Measurements from ENCODE around the gene DUSP12.
A peak's percentile ranks its signal among the peaks of the same experiment; 100 is the strongest.

DUSP12 gene

DNA sequence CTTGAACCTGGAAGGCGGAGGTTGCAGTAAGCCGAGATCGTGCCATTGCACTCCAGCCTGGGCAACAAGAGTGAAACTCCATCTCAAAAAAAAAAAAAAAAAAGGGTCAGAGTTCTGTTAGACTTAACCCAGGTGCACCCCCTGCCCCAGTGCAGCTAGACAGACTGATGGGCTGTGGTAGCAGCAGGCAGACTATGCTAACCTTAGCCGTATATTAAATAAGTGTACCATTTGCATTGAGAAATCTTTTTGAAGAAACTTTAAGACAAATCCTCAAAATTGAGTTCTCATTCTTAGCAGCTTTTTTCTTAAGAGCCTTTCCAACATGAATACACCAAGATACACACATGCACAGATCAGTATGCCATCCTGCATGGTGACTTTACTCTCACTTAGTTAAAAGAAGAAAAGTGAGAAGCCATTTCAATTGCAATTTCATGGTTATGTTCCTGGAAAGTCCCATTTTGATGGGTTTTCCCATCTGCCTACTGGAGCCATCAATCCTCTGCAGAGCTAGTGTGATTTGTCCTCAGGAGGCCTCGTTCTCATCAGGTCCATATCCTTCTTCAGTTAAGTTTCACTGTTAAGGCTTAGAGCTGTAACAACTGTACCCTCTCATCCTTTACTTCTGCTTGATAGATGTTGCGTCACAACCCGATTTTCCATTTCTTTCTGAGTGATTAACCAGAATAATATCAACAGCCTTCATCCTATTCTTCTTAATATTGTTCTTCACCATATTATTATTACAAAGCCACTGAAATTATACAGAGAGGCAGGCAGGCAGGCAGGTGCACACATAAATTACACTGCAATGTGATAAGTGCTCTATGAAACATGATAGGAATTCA is 21.0 kb upstream of the DUSP12 start:
- Histone ChIP-seq H3K27me3 (ENCODE audit: insufficient read depth, low read length) (peaks cover 47% of the 10 kb centered on the region), H3K9me3 (ENCODE audit: insufficient read depth, low read depth, low read length) (no peaks in the 10 kb centered on the region), H3K4me3 (ENCODE audit: low read length) (no peak overlapping the region), H3K36me3 (ENCODE audit: insufficient read depth, low read length) (no peaks in the 10 kb centered on the region), H3K9ac (ENCODE audit: low read depth, low read length) (no peak overlapping the region), H3K4me1 (ENCODE audit: insufficient read depth, low read length) (peaks cover 8% of the 10 kb centered on the region), H3K27ac (ENCODE audit: low read depth, low read length) (no peak overlapping the region)
- 68% methylated on average over 4 of the region's 7 CpGs for WGBS

DNA sequence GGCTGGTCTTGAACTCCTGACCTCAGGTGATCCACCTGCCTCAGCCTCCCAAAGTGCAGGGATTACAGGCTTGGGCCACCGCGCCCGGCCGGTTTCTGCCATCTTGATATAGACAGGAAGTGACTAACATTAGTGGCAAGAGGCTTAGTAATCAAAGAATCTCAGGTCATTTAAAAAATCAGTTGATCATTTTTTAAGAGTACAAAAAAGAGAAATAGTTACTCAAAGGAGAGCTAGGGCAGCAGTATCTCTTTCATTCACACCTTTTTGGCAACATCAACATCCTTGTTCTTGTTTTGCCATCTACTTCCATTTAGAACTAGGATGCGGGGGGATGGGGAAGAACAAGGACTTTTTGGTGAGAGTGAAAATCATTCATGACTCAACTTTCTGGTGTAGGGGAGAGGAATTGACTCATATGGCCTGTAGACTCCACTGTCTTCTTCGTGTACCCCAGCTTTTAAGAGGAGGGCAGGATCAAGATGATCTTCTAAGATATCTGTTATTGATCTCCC is 19.5 kb upstream of the DUSP12 start:
- Histone ChIP-seq H3K27ac (ENCODE audit: low read depth, low read length) (no peak overlapping the region), H3K36me3 (ENCODE audit: insufficient read depth, low read length) (no peaks in the 10 kb centered on the region), H3K4me3 (ENCODE audit: low read length) (no peak overlapping the region), H3K9me3 (ENCODE audit: insufficient read depth, low read depth, low read length) (no peaks in the 10 kb centered on the region), H3K27me3 (ENCODE audit: insufficient read depth, low read length) (peaks cover 38% of the 10 kb centered on the region), H3K9ac (ENCODE audit: low read depth, low read length) (no peak overlapping the region), H3K4me1 (ENCODE audit: insufficient read depth, low read length) (peaks cover 8% of the 10 kb centered on the region)
- WGBS: 93% methylated on average over 6 of the region's 6 CpGs

DNA sequence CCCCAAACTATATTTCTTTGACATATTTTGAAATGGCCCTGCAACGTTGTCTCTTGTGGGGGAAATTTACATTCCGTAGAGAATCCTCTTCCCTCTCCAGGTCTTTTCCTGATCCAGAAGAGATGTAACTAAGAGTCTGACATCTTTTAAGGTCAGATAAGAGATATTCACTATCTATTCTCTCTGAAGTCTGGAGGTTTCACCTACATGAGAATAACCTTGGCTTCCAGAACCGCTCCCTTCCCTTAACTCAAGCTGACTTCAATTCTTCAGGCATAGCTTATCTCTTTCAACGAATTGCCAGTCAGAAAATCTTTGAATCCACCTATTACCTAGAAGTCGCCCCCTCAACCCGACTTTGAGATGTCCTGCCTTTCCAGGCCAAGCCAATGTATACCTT is 18.3 kb upstream of the DUSP12 start:
- no peaks in the 10 kb centered on the region for H3K36me3 ChIP-seq (ENCODE audit: insufficient read depth, low read length)
- no peak overlapping the region for H3K4me3 ChIP-seq (ENCODE audit: low read length)
- whole genome bisulfite sequencing: 72% methylated on average over 4 of the region's 6 CpGs
- H3K27ac ChIP-seq (ENCODE audit: low read depth, low read length): no peak overlapping the region
- no peaks in the 10 kb centered on the region for H3K9me3 ChIP-seq (ENCODE audit: insufficient read depth, low read depth, low read length)
- H3K9ac ChIP-seq (ENCODE audit: low read depth, low read length): no peak overlapping the region
- H3K4me1 ChIP-seq (ENCODE audit: insufficient read depth, low read length): peaks cover 16% of the 10 kb centered on the region
- H3K27me3 ChIP-seq (ENCODE audit: insufficient read depth, low read length): peaks cover 27% of the 10 kb centered on the region

DNA sequence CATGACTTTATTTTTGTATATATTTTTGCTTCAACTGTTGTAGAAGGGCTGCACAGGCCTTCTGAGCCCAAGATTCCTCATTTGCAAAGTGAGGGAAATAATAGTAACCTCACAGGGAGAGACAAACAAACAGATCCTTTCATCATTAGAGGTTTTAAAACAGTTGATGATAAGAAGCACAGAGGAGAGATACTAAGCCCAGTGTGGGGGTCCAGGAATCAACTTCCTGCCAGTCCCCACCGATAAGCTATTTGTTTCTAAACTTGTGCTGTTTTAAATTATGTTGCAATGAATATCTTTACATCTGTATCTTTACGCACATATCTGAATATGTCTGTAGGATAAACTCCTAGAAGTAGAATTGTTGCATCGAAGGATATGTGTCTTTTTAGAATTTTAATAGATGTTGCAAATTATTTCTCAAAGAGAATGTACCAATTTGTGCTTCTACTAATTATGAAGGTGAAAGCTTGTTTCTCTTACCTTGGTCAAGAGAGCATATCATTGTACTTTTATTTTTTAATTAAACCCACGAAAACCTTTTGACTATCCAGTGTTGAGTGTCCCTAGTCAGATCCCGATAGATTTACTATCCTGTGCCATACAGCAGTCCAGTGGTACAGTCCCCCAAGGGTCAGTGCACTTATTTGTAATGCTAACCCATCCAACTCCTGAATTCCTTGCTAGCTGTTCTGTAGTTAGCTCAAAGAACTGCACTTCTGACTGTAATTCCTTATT is 17.4 kb upstream of the DUSP12 start:
- peaks cover 25% of the 10 kb centered on the region for H3K4me1 ChIP-seq (ENCODE audit: insufficient read depth, low read length)
- WGBS: 88% methylated on average over 5 of the region's 5 CpGs

GRCh38 chr1:161733526-161733925 is 16.1 kb upstream of the DUSP12 start:
- no peak overlapping the region for H3K4me3 ChIP-seq (ENCODE audit: low read length)
- no peak overlapping the region for H3K27ac ChIP-seq (ENCODE audit: low read depth, low read length)
- no peaks in the 10 kb centered on the region for H3K9me3 ChIP-seq (ENCODE audit: insufficient read depth, low read depth, low read length)
- H3K36me3 ChIP-seq (ENCODE audit: insufficient read depth, low read length): no peaks in the 10 kb centered on the region
- H3K4me1 ChIP-seq (ENCODE audit: insufficient read depth, low read length): peaks cover 31% of the 10 kb centered on the region
- 88% methylated on average over 1 of the region's 1 CpG for WGBS
- no peak overlapping the region for H3K9ac ChIP-seq (ENCODE audit: low read depth, low read length)
- H3K27me3 ChIP-seq (ENCODE audit: insufficient read depth, low read length): peaks cover 7% of the 10 kb centered on the region; the same call in 1 of the 2 replicates

More for the DNA sequence above, 17.4 kb upstream of the DUSP12 start:
- no peaks in the 10 kb centered on the region for H3K9me3 ChIP-seq (ENCODE audit: insufficient read depth, low read depth, low read length)
- H3K36me3 ChIP-seq (ENCODE audit: insufficient read depth, low read length): no peaks in the 10 kb centered on the region
- H3K27ac ChIP-seq (ENCODE audit: low read depth, low read length): no peak overlapping the region
- H3K27me3 ChIP-seq (ENCODE audit: insufficient read depth, low read length): peaks cover 19% of the 10 kb centered on the region
- H3K9ac ChIP-seq (ENCODE audit: low read depth, low read length): no peak overlapping the region
- H3K4me3 ChIP-seq (ENCODE audit: low read length): no peak overlapping the region

GRCh38 chr1:161735837-161736236 is 13.7 kb upstream of the DUSP12 start:
- H3K9me3 ChIP-seq (ENCODE audit: insufficient read depth, low read depth, low read length): no peaks in the 10 kb centered on the region
- 96% methylated on average over 3 of the region's 3 CpGs for WGBS
- H3K4me3 ChIP-seq (ENCODE audit: low read length): no peak overlapping the region
- peaks cover 31% of the 10 kb centered on the region for H3K4me1 ChIP-seq (ENCODE audit: insufficient read depth, low read length)
- H3K36me3 ChIP-seq (ENCODE audit: insufficient read depth, low read length): no peaks in the 10 kb centered on the region
- no peaks in the 10 kb centered on the region for H3K27me3 ChIP-seq (ENCODE audit: insufficient read depth, low read length)
- no peak overlapping the region for H3K27ac ChIP-seq (ENCODE audit: low read depth, low read length)
- H3K9ac ChIP-seq (ENCODE audit: low read depth, low read length): no peak overlapping the region

DNA sequence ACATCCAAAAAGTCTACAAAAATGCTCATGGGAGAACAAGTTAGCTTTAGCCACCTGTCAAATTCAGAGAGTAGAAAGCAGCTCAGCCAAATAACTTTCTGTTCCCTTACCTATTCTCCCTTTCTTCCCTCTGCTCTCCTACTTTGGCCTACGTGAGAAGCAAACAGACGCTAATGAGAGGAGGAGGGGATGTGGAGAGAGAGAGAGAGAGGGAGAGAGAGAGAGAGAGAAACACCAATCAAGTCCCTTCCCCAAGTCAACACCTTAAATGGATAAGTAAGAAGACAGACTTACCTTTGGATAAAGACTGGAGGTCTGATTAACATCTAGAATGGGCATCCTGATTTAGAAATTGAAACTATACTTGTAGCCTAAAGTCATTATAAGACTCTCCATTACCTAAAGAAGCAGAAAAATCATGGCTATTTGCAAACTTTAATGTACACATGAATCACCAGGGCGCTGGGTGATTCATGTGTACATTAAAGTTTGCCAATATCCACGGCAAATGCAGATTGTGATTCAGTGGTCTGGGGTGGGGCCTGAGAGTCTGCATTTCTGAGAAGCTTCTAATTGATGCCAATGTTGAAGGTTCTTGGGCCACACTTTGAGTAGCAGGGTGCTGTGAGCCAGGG is 13.1 kb upstream of the DUSP12 start:
- peaks cover 25% of the 10 kb centered on the region for H3K4me1 ChIP-seq (ENCODE audit: insufficient read depth, low read length)
- H3K9me3 ChIP-seq (ENCODE audit: insufficient read depth, low read depth, low read length): no peaks in the 10 kb centered on the region
- H3K9ac ChIP-seq (ENCODE audit: low read depth, low read length): no peak overlapping the region
- no peak overlapping the region for H3K27ac ChIP-seq (ENCODE audit: low read depth, low read length)
- no peaks in the 10 kb centered on the region for H3K36me3 ChIP-seq (ENCODE audit: insufficient read depth, low read length)
- no peaks in the 10 kb centered on the region for H3K27me3 ChIP-seq (ENCODE audit: insufficient read depth, low read length)
- WGBS: 81% methylated on average over 2 of the region's 4 CpGs
- H3K4me3 ChIP-seq (ENCODE audit: low read length): no peak overlapping the region

GRCh38 chr1:161737625-161738024 is 12.0 kb upstream of the DUSP12 start:
- Histone ChIP-seq H3K9ac (ENCODE audit: low read depth, low read length) (no peak overlapping the region), H3K36me3 (ENCODE audit: insufficient read depth, low read length) (no peaks in the 10 kb centered on the region), H3K4me3 (ENCODE audit: low read length) (peak overlapping the region; percentile 3; the same call in 1 of the 2 replicates), H3K27me3 (ENCODE audit: insufficient read depth, low read length) (no peaks in the 10 kb centered on the region), H3K9me3 (ENCODE audit: insufficient read depth, low read depth, low read length) (no peaks in the 10 kb centered on the region), H3K4me1 (ENCODE audit: insufficient read depth, low read length) (peaks cover 25% of the 10 kb centered on the region), H3K27ac (ENCODE audit: low read depth, low read length) (peak overlapping the region; percentile 46; the same call in 1 of the 2 replicates)
- 16% methylated on average over 2 of the region's 2 CpGs for WGBS

DNA sequence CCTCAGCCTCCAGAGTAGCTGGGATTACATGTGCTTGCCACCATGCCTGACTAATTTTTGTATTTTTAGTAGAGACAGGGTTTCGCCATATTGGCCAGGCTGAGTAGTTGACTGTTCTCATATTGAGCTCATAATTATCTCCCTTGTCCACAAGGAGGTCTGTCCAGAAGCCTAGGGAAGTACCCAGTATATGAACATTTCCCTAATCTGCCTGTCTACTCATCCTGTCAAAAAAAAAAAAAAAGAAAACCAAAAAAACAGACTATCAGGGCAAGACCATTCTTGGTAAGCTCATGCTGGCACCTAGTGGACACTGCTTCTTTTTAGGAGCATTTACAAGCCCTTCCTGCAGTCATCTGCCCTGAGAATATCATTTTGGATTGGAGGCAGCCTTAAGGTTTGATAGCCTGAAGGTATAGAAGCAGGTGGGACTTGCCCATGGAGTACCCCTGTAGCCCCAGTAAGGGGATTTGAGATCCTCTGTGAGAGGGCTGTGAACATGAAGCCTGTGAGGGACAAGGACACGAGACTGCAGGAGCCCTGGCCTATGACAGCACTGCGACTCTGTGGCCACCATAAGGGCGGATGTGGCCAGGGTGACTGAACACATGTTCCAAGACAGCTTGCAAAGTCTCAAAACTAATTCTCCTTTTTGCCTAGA is 10.8 kb upstream of the DUSP12 start:
- 88% methylated on average over 4 of the region's 4 CpGs for WGBS
- Histone ChIP-seq H3K9ac (ENCODE audit: low read depth, low read length) (no peak overlapping the region), H3K9me3 (ENCODE audit: insufficient read depth, low read depth, low read length) (no peaks in the 10 kb centered on the region), H3K4me1 (ENCODE audit: insufficient read depth, low read length) (peaks cover 25% of the 10 kb centered on the region), H3K27me3 (ENCODE audit: insufficient read depth, low read length) (no peaks in the 10 kb centered on the region), H3K27ac (ENCODE audit: low read depth, low read length) (no peak overlapping the region), H3K36me3 (ENCODE audit: insufficient read depth, low read length) (no peaks in the 10 kb centered on the region), H3K4me3 (ENCODE audit: low read length) (no peak overlapping the region)

DNA sequence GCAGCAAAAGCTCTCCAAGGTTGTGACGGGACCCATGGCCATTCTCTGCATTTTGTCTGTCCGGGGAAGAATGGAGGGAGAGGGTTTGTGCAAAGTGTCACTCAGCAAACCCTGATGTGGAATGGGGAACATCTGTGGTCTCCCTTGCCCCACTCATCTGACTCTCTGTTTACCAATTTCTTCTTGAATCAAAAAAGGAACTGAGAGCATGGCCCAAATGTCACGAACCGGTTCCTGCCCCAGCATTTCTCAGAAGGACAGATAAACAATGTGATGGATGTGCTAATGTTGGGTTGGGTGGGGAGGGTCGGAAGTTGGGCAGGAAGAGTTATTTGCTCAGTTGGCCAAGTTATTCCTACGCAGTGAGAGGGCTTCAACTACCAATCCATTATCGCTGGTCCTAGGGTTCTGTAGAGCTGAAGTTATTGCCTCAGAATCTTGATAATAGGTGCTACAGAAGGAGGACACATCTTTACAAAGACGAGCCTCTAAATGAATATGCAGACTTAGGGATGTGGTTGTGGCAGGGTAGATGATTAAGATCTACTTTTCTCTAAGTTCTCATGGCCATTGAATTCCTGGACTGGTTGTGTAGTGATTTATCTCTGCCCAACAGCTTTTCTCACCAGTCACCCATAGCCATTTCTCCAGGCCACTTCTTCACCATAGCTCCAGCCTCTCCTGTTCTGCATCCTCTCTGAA is 9.6 kb upstream of the DUSP12 start:
- no peak overlapping the region for H3K4me3 ChIP-seq (ENCODE audit: low read length)
- H3K27ac ChIP-seq (ENCODE audit: low read depth, low read length): no peak overlapping the region
- H3K36me3 ChIP-seq (ENCODE audit: insufficient read depth, low read length): no peaks in the 10 kb centered on the region
- no peak overlapping the region for H3K9ac ChIP-seq (ENCODE audit: low read depth, low read length)
- H3K4me1 ChIP-seq (ENCODE audit: insufficient read depth, low read length): peaks cover 25% of the 10 kb centered on the region
- WGBS: 83% methylated on average over 8 of the region's 8 CpGs
- no peaks in the 10 kb centered on the region for H3K9me3 ChIP-seq (ENCODE audit: insufficient read depth, low read depth, low read length)
- no peaks in the 10 kb centered on the region for H3K27me3 ChIP-seq (ENCODE audit: insufficient read depth, low read length)
